ENCODE measurements around the gene SEMA6A. TPM values are rescaled to one million over a fixed set of nuclear protein-coding genes. Genes with fewer than 3 reads are reported as not detected.

Gene SEMA6A
- total RNA-seq, 2 experiments from 2014 or later = not detected

DNA sequence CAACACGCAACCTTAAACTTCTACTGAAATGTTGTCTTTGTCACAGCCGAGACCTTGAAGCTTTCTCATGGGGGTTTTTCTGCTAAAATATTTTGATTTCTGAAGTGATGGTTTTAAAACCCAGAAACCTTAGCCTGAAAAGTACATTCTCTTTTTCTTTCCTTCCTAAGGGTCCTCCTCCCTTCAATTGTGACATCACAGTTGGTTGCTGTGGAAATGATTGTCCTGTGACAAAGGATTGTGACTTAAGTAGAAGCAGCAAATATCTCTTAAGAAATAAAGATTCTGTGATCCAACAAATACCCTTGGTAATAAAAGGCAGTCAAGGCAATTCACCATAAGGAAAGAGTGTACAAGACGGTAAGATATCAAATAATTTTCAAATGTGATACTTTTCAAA, 125.2 kb downstream of the SEMA6A start:
- TF ChIP-seq EZH2phosphoT487 (IDR thresholded peaks at IDR 0.05; ENCODE audit: borderline replicate concordance, low read depth, low read length) = no peak
- TF ChIP-seq, protein P1, sequence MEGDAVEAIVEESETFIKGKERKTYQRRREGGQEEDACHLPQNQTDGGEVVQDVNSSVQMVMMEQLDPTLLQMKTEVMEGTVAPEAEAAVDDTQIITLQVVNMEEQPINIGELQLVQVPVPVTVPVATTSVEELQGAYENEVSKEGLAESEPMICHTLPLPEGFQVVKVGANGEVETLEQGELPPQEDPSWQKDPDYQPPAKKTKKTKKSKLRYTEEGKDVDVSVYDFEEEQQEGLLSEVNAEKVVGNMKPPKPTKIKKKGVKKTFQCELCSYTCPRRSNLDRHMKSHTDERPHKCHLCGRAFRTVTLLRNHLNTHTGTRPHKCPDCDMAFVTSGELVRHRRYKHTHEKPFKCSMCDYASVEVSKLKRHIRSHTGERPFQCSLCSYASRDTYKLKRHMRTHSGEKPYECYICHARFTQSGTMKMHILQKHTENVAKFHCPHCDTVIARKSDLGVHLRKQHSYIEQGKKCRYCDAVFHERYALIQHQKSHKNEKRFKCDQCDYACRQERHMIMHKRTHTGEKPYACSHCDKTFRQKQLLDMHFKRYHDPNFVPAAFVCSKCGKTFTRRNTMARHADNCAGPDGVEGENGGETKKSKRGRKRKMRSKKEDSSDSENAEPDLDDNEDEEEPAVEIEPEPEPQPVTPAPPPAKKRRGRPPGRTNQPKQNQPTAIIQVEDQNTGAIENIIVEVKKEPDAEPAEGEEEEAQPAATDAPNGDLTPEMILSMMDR (conservative IDR thresholded peaks at IDR 0.05; ENCODE audit: low read length) = no peak
- no peaks in the 10 kb centered on the region for H3K9me3 ChIP-seq (ENCODE audit: low read length)
- POLR2A ChIA-PET = interaction anchor here (0.7 to 1.9 kb wide), 2 partner anchors 22 to 700 kb away, joined by 3 to 4 read pairs; no protein-coding TSS in a partner anchor
- no peak overlapping the region for H3K27ac ChIP-seq (ENCODE audit: low read depth, low read length, poor library complexity, severe bottlenecking)
- no peak overlapping the region for H2AFZ ChIP-seq (ENCODE audit: low read length)
- no TSS peak for BruUV-seq (replicated peaks)
- CTCF ChIA-PET (ENCODE audit: unreplicated experiment) = no interaction called here
- intact Hi-C loops (cut with micrococcal nuclease; ENCODE audit: unreplicated experiment) = no loop called here
- no peaks in the 10 kb centered on the region for H3K9me2 ChIP-seq (ENCODE audit: insufficient read depth, low read length)
- H3K4me1 ChIP-seq (ENCODE audit: insufficient read depth, low read length, poor library complexity, severe bottlenecking) = no peaks in the 10 kb centered on the region
- no peaks in the 10 kb centered on the region for H3K36me3 ChIP-seq (ENCODE audit: insufficient read depth, low read length)
- DNase-seq (ENCODE audit: low spot score) = no peak
- no peaks in the 10 kb centered on the region for H4K20me1 ChIP-seq (ENCODE audit: insufficient read depth, low read length)
- no peak overlapping the region for H3K4me3 ChIP-seq (ENCODE audit: low read depth, low read length, poor library complexity, severe bottlenecking)
- H3K4me2 ChIP-seq (ENCODE audit: low read length) = no peak overlapping the region
- no peaks in the 10 kb centered on the region for H3K79me2 ChIP-seq (ENCODE audit: insufficient read depth, low read depth, low read length)

GRCh38 chr5:116448870-116449427, 125.7 kb downstream of the SEMA6A start:
- Histone ChIP-seq H3K9me3 (ENCODE audit: low read length) (no peaks in the 10 kb centered on the region), H4K20me1 (ENCODE audit: insufficient read depth, low read length) (no peaks in the 10 kb centered on the region), H3K9me2 (ENCODE audit: insufficient read depth, low read length) (no peaks in the 10 kb centered on the region), H3K4me1 (ENCODE audit: insufficient read depth, low read length, poor library complexity, severe bottlenecking) (no peaks in the 10 kb centered on the region), H3K4me3 (ENCODE audit: low read depth, low read length, poor library complexity, severe bottlenecking) (no peak overlapping the region), H3K79me2 (ENCODE audit: insufficient read depth, low read depth, low read length) (no peaks in the 10 kb centered on the region), H3K4me2 (ENCODE audit: low read length) (no peak overlapping the region), H3K27ac (ENCODE audit: low read depth, low read length, poor library complexity, severe bottlenecking) (no peak overlapping the region), H3K36me3 (ENCODE audit: insufficient read depth, low read length) (no peaks in the 10 kb centered on the region), H2AFZ (ENCODE audit: low read length) (no peak overlapping the region)
- POLR2A ChIA-PET = interaction anchor here (0.7 kb wide), 1 partner anchor 51 kb away, joined by 8 read pairs; no protein-coding TSS in a partner anchor
- CTCF ChIA-PET (ENCODE audit: unreplicated experiment) = no interaction called here
- no TSS peak for BruUV-seq (replicated peaks)
- intact Hi-C loops (cut with micrococcal nuclease; ENCODE audit: unreplicated experiment) = no loop called here
- TF ChIP-seq, protein P1 (conservative IDR thresholded peaks at IDR 0.05; ENCODE audit: low read length) = no peak
- TF ChIP-seq EZH2phosphoT487 (IDR thresholded peaks at IDR 0.05; ENCODE audit: borderline replicate concordance, low read depth, low read length) = no peak
- DNase-seq (ENCODE audit: low spot score) = no peak

GRCh38 chr5:116448450-116448849, 126.2 kb downstream of the SEMA6A start:
- H4K20me1 ChIP-seq (ENCODE audit: insufficient read depth, low read length) = no peaks in the 10 kb centered on the region
- POLR2A ChIA-PET = interaction anchor here (0.7 kb wide), 1 partner anchor 51 kb away, joined by 8 read pairs; no protein-coding TSS in a partner anchor

More at GRCh38 chr5:116448450-116448849, 126.2 kb downstream of the SEMA6A start:
- H3K4me3 ChIP-seq (ENCODE audit: low read depth, low read length, poor library complexity, severe bottlenecking) = no peak overlapping the region
- no peak for DNase-seq (ENCODE audit: low spot score)
- no peaks in the 10 kb centered on the region for H3K36me3 ChIP-seq (ENCODE audit: insufficient read depth, low read length)
- no peak for TF ChIP-seq EZH2phosphoT487 (IDR thresholded peaks at IDR 0.05; ENCODE audit: borderline replicate concordance, low read depth, low read length)
- TF ChIP-seq, protein P1 (conservative IDR thresholded peaks at IDR 0.05; ENCODE audit: low read length) = no peak
- no peak overlapping the region for H2AFZ ChIP-seq (ENCODE audit: low read length)
- H3K4me2 ChIP-seq (ENCODE audit: low read length) = no peak overlapping the region
- no peaks in the 10 kb centered on the region for H3K79me2 ChIP-seq (ENCODE audit: insufficient read depth, low read depth, low read length)
- CTCF ChIA-PET (ENCODE audit: unreplicated experiment) = no interaction called here
- no TSS peak for BruUV-seq (replicated peaks)
- H3K9me2 ChIP-seq (ENCODE audit: insufficient read depth, low read length) = no peaks in the 10 kb centered on the region
- H3K4me1 ChIP-seq (ENCODE audit: insufficient read depth, low read length, poor library complexity, severe bottlenecking) = no peaks in the 10 kb centered on the region
- no peak overlapping the region for H3K27ac ChIP-seq (ENCODE audit: low read depth, low read length, poor library complexity, severe bottlenecking)
- H3K9me3 ChIP-seq (ENCODE audit: low read length) = no peaks in the 10 kb centered on the region
- intact Hi-C loops (cut with micrococcal nuclease; ENCODE audit: unreplicated experiment) = no loop called here
